GM18951 (cell line): ENCODE measurements around the gene AP2A1.
A peak's percentile ranks its signal among the peaks of the same experiment; 100 is the strongest.
"Not testable (repeated sequence)": the region's sequence is repeated elsewhere in the genome, so short reads cannot be mapped to it uniquely, and the experiment has no call there.

Source experiments
- POLR2A ChIP-seq: IDR thresholded peaks from 4 replicates; pipeline ENCODE4 v1.6.1; 2011; ENCODE audit warnings: mild to moderate bottlenecking; ENCODE audit not compliant: insufficient read length, insufficient read depth; ENCODE audit errors: extremely low read depth
- in situ Hi-C: fragments of 300-500 bp; cut with MboI; formaldehyde crosslinking; loops from one replicate; pipeline ENCODE4 v1.12.0; 2022; ENCODE audit warnings: low sequenced_read_pairs, mixed read lengths, inconsistent platforms; ENCODE audit not compliant: unreplicated experiment

The AP2A1 gene

GRCh38 chr19:49766930-49767299, at the start of gene AP2A1:
Gene AP2A1 (plus strand): TSS chr19:49767001. CDS start chr19:49767134, 133 bp downstream.
- TF ChIP-seq POLR2A, result peak; percentile 67
- in situ Hi-C loops, result no loop called here

- in situ Hi-C loops, result no loop called here
These were observed 48.3 kb upstream of the AP2A1 start for GRCh38 chr19:49718511-49718910.

GRCh38 chr19:49718991-49719390, 47.8 kb upstream of the AP2A1 start:
- in situ Hi-C loops, result no loop called here
- TF ChIP-seq POLR2A, result no peak

More at GRCh38 chr19:49718511-49718910, 48.3 kb upstream of the AP2A1 start:
- TF ChIP-seq POLR2A, result no peak

DNA sequence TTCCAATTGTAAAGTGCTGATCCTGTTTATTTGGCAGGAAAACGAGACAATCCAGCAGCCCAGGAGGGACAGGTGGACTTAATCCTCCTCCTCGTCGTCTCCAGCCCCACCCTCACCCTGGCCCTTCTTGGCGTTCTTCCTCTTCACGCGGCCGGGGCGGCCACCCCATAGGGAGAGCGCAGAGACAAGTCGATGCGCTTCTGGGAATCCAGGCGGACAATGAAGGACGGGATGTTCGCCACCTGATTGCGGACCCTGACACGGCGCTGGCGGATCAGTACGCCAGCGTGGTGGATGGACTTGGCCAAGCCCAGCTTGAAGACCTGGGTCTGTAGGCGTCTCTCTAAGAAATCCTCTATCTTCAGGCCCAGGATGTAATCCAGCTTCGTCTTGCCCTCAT, 47.4 kb upstream of the AP2A1 start:
- in situ Hi-C loops, result not testable (repeated sequence)

GRCh38 chr19:49727217-49728030, 39.4 kb upstream of the AP2A1 start:
- TF ChIP-seq POLR2A, result no peak
- in situ Hi-C loops, result no loop called here

- TF ChIP-seq POLR2A, result no peak
- in situ Hi-C loops, result no loop called here
These were observed 36.6 kb upstream of the AP2A1 start for GRCh38 chr19:49730166-49730565.

GRCh38 chr19:49738268-49738667, 28.5 kb upstream of the AP2A1 start:
- in situ Hi-C loops, result no loop called here
- TF ChIP-seq POLR2A, result no peak

- TF ChIP-seq POLR2A, result no peak
- in situ Hi-C loops, result no loop called here
These were observed 27.7 kb upstream of the AP2A1 start for GRCh38 chr19:49739098-49739497.

DNA sequence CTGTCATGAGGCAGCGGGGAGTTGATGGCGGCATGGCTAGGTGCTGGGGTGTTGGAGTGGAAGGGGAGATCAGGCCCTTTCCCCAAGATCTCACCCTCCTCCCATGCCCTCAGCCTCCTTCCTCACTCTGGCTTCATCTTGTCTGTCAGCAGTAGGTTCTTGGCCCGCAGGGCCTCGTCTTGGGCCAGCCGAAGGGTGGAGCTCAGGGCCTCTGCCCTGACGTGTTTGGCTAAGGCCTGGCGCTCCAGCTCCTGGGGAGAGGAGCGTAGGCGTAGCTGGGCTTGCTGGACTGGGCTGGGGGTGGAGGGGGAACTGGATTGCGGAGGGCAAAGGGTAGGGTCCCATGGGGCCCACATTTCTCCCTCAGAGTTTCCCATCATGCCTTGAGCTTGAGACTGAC, 26.9 kb upstream of the AP2A1 start:
- no peak for TF ChIP-seq POLR2A

DNA sequence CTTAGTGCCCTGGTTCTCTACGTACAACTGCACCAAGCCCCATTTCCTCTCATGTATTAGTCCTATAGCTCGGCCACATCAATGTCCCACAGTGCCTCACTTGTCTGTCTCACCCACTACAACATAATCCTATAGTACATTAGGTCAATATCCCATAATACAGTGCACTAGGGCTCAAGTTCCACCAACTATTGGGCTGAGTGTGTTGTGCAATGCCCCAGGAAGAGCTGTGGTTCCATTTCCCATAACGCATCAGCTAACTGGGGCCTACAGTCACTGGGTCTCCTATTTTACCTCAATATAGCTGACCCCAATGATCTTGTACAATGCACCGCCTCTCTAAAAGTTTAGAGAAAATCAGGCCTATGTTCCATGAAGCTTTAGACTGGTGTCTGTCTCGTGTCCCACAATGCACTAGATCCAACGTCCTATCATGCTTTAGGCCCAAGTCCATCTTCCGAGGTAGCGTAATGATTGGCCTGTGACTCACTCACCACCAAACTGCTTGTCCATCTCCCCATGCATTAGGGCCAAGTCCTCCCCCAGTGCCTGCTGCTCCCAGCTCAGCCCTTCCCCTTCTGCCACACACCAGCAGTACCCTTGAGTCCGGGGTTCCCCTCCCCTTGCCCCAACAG, 25.5 kb upstream of the AP2A1 start:
- TF ChIP-seq POLR2A, result no peak
- in situ Hi-C loops, result no loop called here

More for the DNA sequence above, 26.9 kb upstream of the AP2A1 start:
- in situ Hi-C loops, result no loop called here

DNA sequence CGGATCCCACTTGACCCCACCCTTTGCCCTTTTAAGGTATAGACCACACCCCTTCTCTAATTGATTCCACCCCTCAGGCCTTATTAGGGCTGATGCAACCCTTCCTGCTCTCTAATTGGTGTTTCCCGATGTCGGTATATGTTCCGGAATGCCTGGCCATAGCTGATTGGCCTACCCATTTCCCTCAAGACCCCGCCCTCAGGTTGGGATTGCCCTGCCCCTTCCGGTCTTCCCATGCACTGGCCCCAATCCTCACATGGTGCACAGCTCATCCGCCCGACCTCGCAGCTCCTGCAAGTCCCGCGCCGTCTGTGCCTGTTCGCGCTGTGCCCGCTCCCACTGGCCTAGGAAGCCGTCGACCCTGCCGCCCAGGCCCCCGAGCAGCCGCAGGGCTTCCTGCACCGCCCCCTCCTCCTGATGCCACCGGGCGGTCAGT, 21.8 kb upstream of the AP2A1 start:
- TF ChIP-seq POLR2A, result no peak
- in situ Hi-C loops, result no loop called here

DNA sequence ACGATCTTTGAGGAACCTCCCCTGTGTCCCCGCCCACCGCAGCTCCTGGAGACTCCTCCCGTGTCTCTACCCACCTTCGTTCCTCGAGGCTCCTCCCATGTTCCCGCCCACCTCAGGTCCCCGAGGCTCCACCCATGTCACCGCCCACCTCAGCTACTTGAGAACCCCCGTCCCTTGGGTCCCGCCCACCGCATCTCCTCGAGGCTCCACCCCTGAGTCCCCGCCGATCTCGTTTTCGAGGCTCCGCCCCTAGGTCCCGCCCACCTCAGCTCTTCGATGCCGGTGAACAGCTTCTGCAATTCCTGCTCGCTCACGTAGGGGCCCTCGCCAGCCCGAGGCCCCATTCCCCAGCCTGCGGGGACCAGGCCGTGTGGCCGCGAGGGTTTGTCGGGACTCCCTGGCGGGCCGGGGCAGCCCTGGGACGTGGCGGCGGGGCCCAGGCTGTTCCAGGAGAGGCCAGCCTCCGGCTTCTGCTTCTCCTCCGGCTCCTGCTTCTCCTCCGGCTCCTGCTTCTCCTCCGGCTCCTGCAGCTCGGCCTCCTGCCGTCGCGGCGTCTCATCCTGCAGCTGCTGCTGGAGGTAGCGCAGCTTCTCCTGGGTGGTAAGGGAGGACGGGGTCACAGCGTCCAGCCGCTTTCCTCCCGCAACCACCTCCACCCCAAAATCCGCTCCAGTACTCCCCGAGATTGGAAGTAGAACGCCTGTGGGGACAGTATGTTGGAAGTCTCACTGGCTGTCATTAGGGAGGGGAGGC, 20.4 kb upstream of the AP2A1 start:
- in situ Hi-C loops, result no loop called here
- TF ChIP-seq POLR2A, result no peak

GRCh38 chr19:49749055-49749716, 17.6 kb upstream of the AP2A1 start:
- in situ Hi-C loops, result no loop called here

More at GRCh38 chr19:49749055-49749716, 17.6 kb upstream of the AP2A1 start:
- TF ChIP-seq POLR2A, result no peak
